Gastrocnemius medialis (tissue), 4 donors: ENCODE measurements around the gene FNTB.

ENCODE experiments used
- POLR2A ChIP-seq, 2 donors: fragments of 450-650 bp; IDR thresholded peaks; one replicate each; pipeline ENCODE4 v1.6.1; 2017; ENCODE audit warnings: antibody characterized with exemption in 2 of 2, mild to moderate bottlenecking in 2 of 2, moderate library complexity in 2 of 2
- TF ChIP-seq, protein P1 (sequence below), 5 experiments: fragments of 450-650 bp in 3 of 5; fragments of 200-600 bp in 2 of 5; sonication (generic) in 2 of 5; IDR thresholded peaks in 4 of 5; conservative IDR thresholded peaks in 1 of 5; 1 replicate in 4 of 5; 2 replicates in 1 of 5; pipeline ENCODE4 v1.5.1; 2016 to 2019; ENCODE audit warnings: antibody characterized with exemption in 5 of 5, mild to moderate bottlenecking in 3 of 5, moderate library complexity in 3 of 5

DNA sequence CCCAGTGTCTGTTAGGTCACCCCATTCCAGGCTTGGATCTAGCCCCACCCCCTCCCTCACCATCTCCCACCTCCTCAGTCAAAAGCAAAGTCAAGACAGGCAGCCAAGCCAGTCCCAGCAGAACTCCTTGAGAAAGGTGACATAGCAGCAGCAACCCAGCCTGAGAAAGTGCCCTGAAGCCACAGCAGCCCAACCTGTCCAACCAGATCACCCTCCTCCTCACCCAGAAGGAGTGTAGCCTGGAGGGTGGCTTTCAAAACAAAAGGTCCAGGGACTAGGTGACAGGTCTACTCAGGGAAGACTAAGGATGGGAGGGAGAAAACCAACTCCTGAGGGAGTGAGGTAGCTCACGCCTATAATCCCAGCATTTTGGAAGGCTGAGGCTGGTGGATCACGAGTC is 19.7 kb upstream of the FNTB start:
- TF ChIP-seq, protein P1, sequence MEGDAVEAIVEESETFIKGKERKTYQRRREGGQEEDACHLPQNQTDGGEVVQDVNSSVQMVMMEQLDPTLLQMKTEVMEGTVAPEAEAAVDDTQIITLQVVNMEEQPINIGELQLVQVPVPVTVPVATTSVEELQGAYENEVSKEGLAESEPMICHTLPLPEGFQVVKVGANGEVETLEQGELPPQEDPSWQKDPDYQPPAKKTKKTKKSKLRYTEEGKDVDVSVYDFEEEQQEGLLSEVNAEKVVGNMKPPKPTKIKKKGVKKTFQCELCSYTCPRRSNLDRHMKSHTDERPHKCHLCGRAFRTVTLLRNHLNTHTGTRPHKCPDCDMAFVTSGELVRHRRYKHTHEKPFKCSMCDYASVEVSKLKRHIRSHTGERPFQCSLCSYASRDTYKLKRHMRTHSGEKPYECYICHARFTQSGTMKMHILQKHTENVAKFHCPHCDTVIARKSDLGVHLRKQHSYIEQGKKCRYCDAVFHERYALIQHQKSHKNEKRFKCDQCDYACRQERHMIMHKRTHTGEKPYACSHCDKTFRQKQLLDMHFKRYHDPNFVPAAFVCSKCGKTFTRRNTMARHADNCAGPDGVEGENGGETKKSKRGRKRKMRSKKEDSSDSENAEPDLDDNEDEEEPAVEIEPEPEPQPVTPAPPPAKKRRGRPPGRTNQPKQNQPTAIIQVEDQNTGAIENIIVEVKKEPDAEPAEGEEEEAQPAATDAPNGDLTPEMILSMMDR (IDR thresholded peaks at IDR 0.05 in 4 of 5, conservative IDR thresholded peaks at IDR 0.05 in 1 of 5), result no peak
- TF ChIP-seq POLR2A (IDR thresholded peaks at IDR 0.05), result no peak
